Endothelial cell of umbilical vein (primary cell): Measurements from ENCODE around the gene PARS2. TPM values are rescaled to one million over a fixed set of nuclear protein-coding genes. Genes with fewer than 3 reads are reported as not detected.

Experiments
- BruUV-seq: library from RNA; stranded (reverse); fragments of 400-500 nt; replicated peaks from 2 replicates; lab custom pipeline; 2021; lab: Mats Ljungman, UMichigan
- CTCF ChIA-PET: fragments of 300-600, 350-600 bp; sonication (Branson Sonifier 250); formaldehyde crosslinking; loops from one replicate; lab custom pipeline; 2021; ENCODE audit warnings: antibody characterized with exemption, inconsistent platforms; lab: Charles Lee
- POLR2A ChIA-PET: fragments of 300-600, 350-600 bp; sonication (Branson Sonifier 250); formaldehyde crosslinking; loops from one replicate; lab custom pipeline; 2021; ENCODE audit warnings: antibody characterized with exemption, inconsistent platforms; lab: Charles Lee
- DNase-seq: peaks from one replicate; pipeline ENCODE4 v3.0.0-alpha.2; 2011; ENCODE audit warnings: low read depth, low spot score
- FAIRE-seq: peaks from 2 replicates; lab custom pipeline; 2011; peaks lifted over from hg19 to GRCh38; lab: Jason Lieb, UNC
- H2AFZ ChIP-seq: 2 replicates; pipeline ENCODE4 v1.6.0; 2012; ENCODE audit warnings: low read depth, low read length, control low read depth, inconsistent platforms
- H3K27ac ChIP-seq: 2 replicates; pipeline ENCODE4 v1.5.1; 2011; ENCODE audit warnings: low read depth, mild to moderate bottlenecking, control low read depth, low read length, moderate library complexity; ENCODE audit not compliant: insufficient read depth
- H3K27me3 ChIP-seq, 2 experiments: 2 replicates each; pipeline versions ENCODE4 v1.6.0 to v1.6.1; 2011; ENCODE audit warnings: low read length in 2 of 2, mixed read lengths in 1 of 2; ENCODE audit not compliant: control insufficient read depth in 2 of 2, insufficient read depth in 2 of 2
- H3K36me3 ChIP-seq, 2 experiments: 2 replicates in 1 of 2; 3 replicates in 1 of 2; pipeline ENCODE4 v1.5.1; 2011; ENCODE audit warnings: low read length in 2 of 2, mild to moderate bottlenecking in 1 of 2, moderate library complexity in 1 of 2; ENCODE audit not compliant: control insufficient read depth in 2 of 2, insufficient read depth in 2 of 2; ENCODE audit errors: extremely low read depth in 1 of 2
- H3K4me1 ChIP-seq: 3 replicates; pipeline ENCODE4 v1.5.1; 2011; ENCODE audit warnings: mild to moderate bottlenecking, low read length; ENCODE audit not compliant: control insufficient read depth, insufficient read depth; ENCODE audit errors: extremely low read depth
- H3K4me2 ChIP-seq: 2 replicates; pipeline ENCODE4 v1.6.1; 2011; ENCODE audit warnings: low read length, control low read depth, mixed read lengths; ENCODE audit not compliant: insufficient read depth
- H3K4me3 ChIP-seq, 3 experiments: fragments of 200-600 bp in 1 of 3; sonication (generic), shearing (Covaris generic) in 1 of 3; replicated peaks in 1 of 3; 2 replicates each; pipeline ENCODE4 v1.5.1; 2011 to 2016; ENCODE audit warnings: control low read depth in 3 of 3, low read length in 3 of 3, mild to moderate bottlenecking in 2 of 3, inconsistent platforms in 1 of 3, low read depth in 1 of 3, moderate library complexity in 1 of 3; ENCODE audit not compliant: insufficient read depth in 1 of 3
- H3K79me2 ChIP-seq: 2 replicates; pipeline ENCODE4 v1.6.0; 2012; ENCODE audit warnings: low read length, inconsistent platforms; ENCODE audit not compliant: control insufficient read depth, insufficient read depth
- H3K9ac ChIP-seq: replicated peaks from 2 replicates; pipeline ENCODE3; 2011; ENCODE audit warnings: low read length, control low read depth; ENCODE audit not compliant: insufficient read depth; ENCODE audit errors: extremely low read depth
- H3K9me1 ChIP-seq: replicated peaks from 3 replicates; pipeline ENCODE4 v1.6.0; 2011; ENCODE audit warnings: mild to moderate bottlenecking, low read length; ENCODE audit not compliant: control insufficient read depth, insufficient read depth; ENCODE audit errors: extremely low read depth
- H3K9me3 ChIP-seq: replicated peaks from 2 replicates; pipeline ENCODE4 v1.5.1; 2012; ENCODE audit warnings: low read length, inconsistent platforms; ENCODE audit not compliant: control insufficient read depth, insufficient read depth
- H4K20me1 ChIP-seq: replicated peaks from 2 replicates; pipeline ENCODE3; 2011; ENCODE audit warnings: mild to moderate bottlenecking, low read length; ENCODE audit not compliant: control insufficient read depth, insufficient read depth; ENCODE audit errors: extremely low read depth
- EZH2 ChIP-seq: IDR thresholded peaks from 2 replicates; pipeline ENCODE4 v1.6.1; 2012; ENCODE audit warnings: borderline replicate concordance, low read depth, mild to moderate bottlenecking, moderate library complexity, low read length, inconsistent platforms; ENCODE audit not compliant: severe bottlenecking
- FOS ChIP-seq: IDR thresholded peaks from 2 replicates; pipeline ENCODE4 v1.6.1; 2011; ENCODE audit warnings: mild to moderate bottlenecking, low read length, moderate library complexity, borderline replicate concordance; ENCODE audit not compliant: insufficient read depth
- GATA2 ChIP-seq: IDR thresholded peaks from 2 replicates; pipeline ENCODE4 v1.7.0; 2011; ENCODE audit warnings: low read depth, mild to moderate bottlenecking, moderate library complexity, mixed read lengths, low read length; ENCODE audit not compliant: insufficient read length, insufficient read depth
- MAX ChIP-seq: IDR thresholded peaks from 2 replicates; pipeline ENCODE4 v1.6.1; 2011; ENCODE audit not compliant: insufficient read depth, insufficient read length
- MYC ChIP-seq: IDR thresholded peaks from one replicate; pipeline ENCODE4 v1.6.1; 2011; ENCODE audit warnings: mild to moderate bottlenecking, low read depth, low read length
- POLR2AphosphoS5 ChIP-seq: IDR thresholded peaks from 2 replicates; pipeline ENCODE4 v1.6.1; 2012; ENCODE audit warnings: low read depth, mild to moderate bottlenecking, control low read depth, low read length, moderate library complexity; ENCODE audit not compliant: insufficient read depth
- dilution Hi-C: fragments of 300-500 bp; cut with MboI; formaldehyde crosslinking; loops from one replicate; pipeline ENCODE4 v1.15.0; 2019; ENCODE audit warnings: low sequenced_read_pairs; ENCODE audit not compliant: extremely low pct_ligation_motif_present
- intact Hi-C: fragments of 100-400 bp; cut with micrococcal nuclease; formaldehyde crosslinking; loops from one replicate; pipeline ENCODE4 v1.10.0; 2022
- polyA plus RNA-seq, 4 experiments: library from polyadenylated mRNA; depleted of rRNA in 3 of 4; stranded (reverse) in 3 of 4; unstranded in 1 of 4; fragments of >200 nt; gene quantifications; 2 replicates each; pipeline versions ENCODE4 v1.2.1 to v1.2.3, GENCODE V29; 2011 to 2012; ENCODE audit warnings: missing spikeins in 1 of 4
- total RNA-seq: library from RNA; stranded (reverse); gene quantifications from 2 replicates; pipeline ENCODE4 v1.2.3, GENCODE V29; 2021
- TF ChIP-seq, protein P1 (sequence below), 2 donors: IDR thresholded peaks; 1 replicate in 1 of 2; 2 replicates in 1 of 2; pipeline ENCODE4 v1.5.1; 2011; ENCODE audit warnings: low read length in 2 of 2, mild to moderate bottlenecking in 2 of 2, moderate library complexity in 2 of 2, control low read depth in 1 of 2, inconsistent platforms in 1 of 2, low read depth in 1 of 2; ENCODE audit not compliant: insufficient read depth in 1 of 2; ENCODE audit errors: extremely low read depth in 1 of 2

The PARS2 gene
- total and polyA plus RNA-seq, 2 donors (not counting 3 experiments of a cell fraction or from before 2014, with no cell fraction given), result 2.0 to 3.8 TPM

DNA sequence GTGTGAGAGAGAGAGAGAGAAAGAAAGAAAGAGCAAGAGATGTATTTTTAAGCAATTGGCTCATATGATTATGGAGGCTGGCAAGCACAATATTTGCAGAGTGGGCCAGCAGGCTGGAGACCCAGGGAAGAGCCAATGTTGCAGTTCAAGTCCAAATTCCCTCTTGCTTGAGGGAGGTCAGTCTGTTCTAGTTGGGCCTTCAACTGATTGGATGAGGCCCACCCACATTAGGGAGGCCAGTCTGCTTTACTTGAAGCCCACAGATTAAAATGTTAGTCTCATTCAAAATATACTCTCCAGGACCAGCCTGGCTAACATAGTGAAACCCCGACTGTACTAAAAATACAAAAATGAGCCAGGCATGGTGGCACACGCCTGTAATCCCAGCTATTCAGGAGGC is 8.6 kb upstream of the PARS2 start:
- H3K9me1 ChIP-seq, result no peaks in the 10 kb centered on the region
- POLR2A ChIA-PET, result interaction anchor here (0.7 kb wide), 1 partner anchor 713 kb away, joined by 3 read pairs; no protein-coding TSS in a partner anchor
- H3K9ac ChIP-seq, result no peak overlapping the region
- no peak overlapping the region for H3K4me3 ChIP-seq
- no peaks in the 10 kb centered on the region for H3K79me2 ChIP-seq
- H3K9me3 ChIP-seq, result no peaks in the 10 kb centered on the region
- CTCF ChIA-PET, result no interaction called here
- dilution Hi-C loops (no loop called here), intact Hi-C loops (no loop called here)
- H3K4me2 ChIP-seq, result no peak overlapping the region
- no peak overlapping the region for H2AFZ ChIP-seq
- BruUV-seq, result no TSS peak
- no peak overlapping the region for H3K27ac ChIP-seq
- no peaks in the 10 kb centered on the region for H4K20me1 ChIP-seq
- H3K27me3 ChIP-seq, result peaks cover 0 to 17% of the 10 kb centered on the region in 2 experiments
- no peak for TF ChIP-seq MAX
- TF ChIP-seq GATA2, result no peak
- TF ChIP-seq, protein P1, sequence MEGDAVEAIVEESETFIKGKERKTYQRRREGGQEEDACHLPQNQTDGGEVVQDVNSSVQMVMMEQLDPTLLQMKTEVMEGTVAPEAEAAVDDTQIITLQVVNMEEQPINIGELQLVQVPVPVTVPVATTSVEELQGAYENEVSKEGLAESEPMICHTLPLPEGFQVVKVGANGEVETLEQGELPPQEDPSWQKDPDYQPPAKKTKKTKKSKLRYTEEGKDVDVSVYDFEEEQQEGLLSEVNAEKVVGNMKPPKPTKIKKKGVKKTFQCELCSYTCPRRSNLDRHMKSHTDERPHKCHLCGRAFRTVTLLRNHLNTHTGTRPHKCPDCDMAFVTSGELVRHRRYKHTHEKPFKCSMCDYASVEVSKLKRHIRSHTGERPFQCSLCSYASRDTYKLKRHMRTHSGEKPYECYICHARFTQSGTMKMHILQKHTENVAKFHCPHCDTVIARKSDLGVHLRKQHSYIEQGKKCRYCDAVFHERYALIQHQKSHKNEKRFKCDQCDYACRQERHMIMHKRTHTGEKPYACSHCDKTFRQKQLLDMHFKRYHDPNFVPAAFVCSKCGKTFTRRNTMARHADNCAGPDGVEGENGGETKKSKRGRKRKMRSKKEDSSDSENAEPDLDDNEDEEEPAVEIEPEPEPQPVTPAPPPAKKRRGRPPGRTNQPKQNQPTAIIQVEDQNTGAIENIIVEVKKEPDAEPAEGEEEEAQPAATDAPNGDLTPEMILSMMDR (IDR thresholded peaks at IDR 0.05; ENCODE audit: extremely low read depth in 1 of 2, insufficient read depth in 1 of 2, low read depth in 1 of 2, low read length in 2 of 2), result no peak
- no peak for TF ChIP-seq MYC
- TF ChIP-seq POLR2AphosphoS5, result no peak
- TF ChIP-seq FOS, result no peak
- TF ChIP-seq EZH2, result no peak
- FAIRE-seq (no peak), DNase-seq (no peak)
- H3K36me3 ChIP-seq, result no peaks in the 10 kb centered on the region
- H3K4me1 ChIP-seq, result no peaks in the 10 kb centered on the region
